GM10847 (cell line): Measurements from ENCODE around the gene RGS3.

Source experiments
- POLR2A ChIP-seq: IDR thresholded peaks from 2 replicates; pipeline ENCODE4 v1.6.1; 2011; ENCODE audit not compliant: insufficient read length; ENCODE audit errors: extremely low read depth

RGS3 gene

GRCh38 chr9:113538131-113538530, 74.6 kb downstream of the RGS3 start:
- no peak for TF ChIP-seq POLR2A

- no peak for TF ChIP-seq POLR2A
Measured at GRCh38 chr9:113538701-113539430, 75.3 kb downstream of the RGS3 start.

- no peak for TF ChIP-seq POLR2A
Measured at GRCh38 chr9:113540466-113540865, 76.9 kb downstream of the RGS3 start.

- TF ChIP-seq POLR2A, result no peak
Measured at GRCh38 chr9:113541019-113541900, 77.7 kb downstream of the RGS3 start.

GRCh38 chr9:113542006-113542405, 78.5 kb downstream of the RGS3 start:
- TF ChIP-seq POLR2A, result no peak

- no peak for TF ChIP-seq POLR2A
Measured at GRCh38 chr9:113542741-113543140, 79.2 kb downstream of the RGS3 start.

GRCh38 chr9:113543296-113543981, 79.9 kb downstream of the RGS3 start:
- no peak for TF ChIP-seq POLR2A

- TF ChIP-seq POLR2A, result no peak
Measured at GRCh38 chr9:113543982-113544303, 80.4 kb downstream of the RGS3 start.

- no peak for TF ChIP-seq POLR2A
Measured at GRCh38 chr9:113545068-113545467, 81.5 kb downstream of the RGS3 start.

GRCh38 chr9:113546566-113546965, 83.0 kb downstream of the RGS3 start:
- no peak for TF ChIP-seq POLR2A

GRCh38 chr9:113547501-113547900, 84.0 kb downstream of the RGS3 start:
- no peak for TF ChIP-seq POLR2A

GRCh38 chr9:113548221-113549041, 84.9 kb downstream of the RGS3 start:
- no peak for TF ChIP-seq POLR2A

- no peak for TF ChIP-seq POLR2A
Measured at GRCh38 chr9:113556877-113557593, 93.5 kb downstream of the RGS3 start.
